Stimulated activated CD4-positive, alpha-beta T cell treated with anti-CD3 and anti-CD28 coated beads, Interleukin-2, amount 100 ng/mL, for 4 hours (primary cell): ENCODE results near the gene RXYLT1.
"Not testable (repeated sequence)": the region's sequence is repeated elsewhere in the genome, so short reads cannot be mapped to it uniquely, and the experiment has no call there.

Experiments
- DNase-seq: peaks from one replicate; pipeline ENCODE4 v3.0.0-alpha.2; 2020; ENCODE audit warnings: low read depth

Gene RXYLT1

DNA sequence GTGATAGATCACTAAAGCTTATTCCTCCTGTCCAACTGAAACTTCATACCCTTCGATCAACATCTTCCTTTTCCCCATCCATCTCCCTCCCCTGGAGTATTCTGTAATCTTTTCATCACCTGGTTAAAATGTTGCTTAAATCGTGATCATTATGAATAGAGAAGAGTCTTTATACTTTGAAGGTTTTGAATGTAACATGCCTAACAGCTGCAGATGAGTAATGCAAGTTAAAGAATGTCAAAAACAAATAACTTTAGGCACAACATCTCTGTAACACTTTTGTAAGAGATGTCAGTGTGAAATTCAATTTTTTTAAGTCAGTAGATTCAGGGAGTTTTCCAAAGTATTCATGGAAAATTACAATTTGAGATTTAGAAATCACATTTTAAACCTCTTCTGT is 25.0 kb downstream of the RXYLT1 start:
- DNase-seq: no peak

- DNase-seq: no peak
Measured at GRCh38 chr12:63805704-63806672, 26.3 kb downstream of the RXYLT1 start.

DNA sequence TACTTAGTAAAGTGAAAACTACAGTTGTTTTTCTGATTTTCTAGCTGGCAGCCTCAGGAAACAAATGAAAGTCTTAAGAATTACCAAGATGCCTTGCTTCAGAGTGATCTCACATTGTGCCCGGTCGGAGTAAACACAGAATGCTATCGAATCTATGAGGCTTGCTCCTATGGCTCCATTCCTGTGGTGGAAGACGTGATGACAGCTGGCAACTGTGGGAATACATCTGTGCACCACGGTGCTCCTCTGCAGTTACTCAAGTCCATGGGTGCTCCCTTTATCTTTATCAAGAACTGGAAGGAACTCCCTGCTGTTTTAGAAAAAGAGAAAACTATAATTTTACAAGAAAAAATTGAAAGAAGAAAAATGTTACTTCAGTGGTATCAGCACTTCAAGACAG is 28.9 kb downstream of the RXYLT1 start:
- DNase-seq: no peak

- no peak for DNase-seq
Measured at GRCh38 chr12:63809566-63809965, 29.9 kb downstream of the RXYLT1 start.

DNA sequence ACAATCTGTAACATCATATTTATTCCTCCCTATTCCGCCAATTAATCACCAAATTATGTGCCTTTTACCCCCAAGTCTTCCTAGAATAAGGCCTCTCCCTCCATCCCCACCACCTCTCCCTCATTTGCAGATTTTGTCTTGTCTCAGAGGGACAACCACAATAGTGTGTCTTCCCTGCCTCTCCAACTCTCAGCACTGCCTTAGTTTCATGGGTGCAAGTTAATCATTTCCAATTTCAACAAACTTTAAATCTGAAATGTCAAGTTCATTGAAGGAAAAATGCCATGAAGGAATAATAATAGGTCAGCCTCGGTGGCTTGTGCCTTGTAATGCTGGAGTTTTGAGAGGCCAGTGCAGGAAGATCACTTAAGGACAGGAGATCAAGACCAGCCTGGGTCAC is 31.6 kb downstream of the RXYLT1 start:
- no peak for DNase-seq

GRCh38 chr12:63811755-63812154 is 32.0 kb downstream of the RXYLT1 start:
- no peak for DNase-seq

DNA sequence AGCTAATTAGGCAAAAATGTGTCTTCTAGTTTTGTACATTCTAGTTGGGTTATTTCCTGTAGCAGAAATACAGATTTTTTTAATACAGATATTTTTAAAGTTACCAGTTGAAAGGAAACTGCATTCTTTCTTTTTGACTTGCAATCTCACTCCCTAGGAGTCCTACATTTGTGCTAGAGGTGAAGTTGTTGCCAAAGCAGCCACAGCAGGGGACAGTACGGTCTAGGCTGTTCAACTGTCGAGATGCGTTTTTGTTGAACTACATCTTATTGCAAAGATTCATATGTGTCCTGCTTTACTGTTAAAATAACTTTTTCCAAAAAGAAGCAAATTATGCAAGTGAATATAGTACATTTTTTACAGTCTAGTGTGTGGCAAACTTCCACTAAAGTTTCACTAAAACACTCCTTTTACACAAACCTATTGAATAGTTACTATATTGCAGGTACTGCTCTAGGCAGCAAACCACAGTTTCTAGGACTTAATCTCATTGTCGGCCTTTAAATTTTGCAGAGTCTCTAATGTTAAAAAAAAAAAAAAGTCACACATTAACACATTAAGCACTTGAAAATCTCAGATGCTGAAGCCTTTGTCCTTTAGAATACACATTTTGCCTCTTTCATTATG is 34.5 kb downstream of the RXYLT1 start:
- DNase-seq: no peak

- no peak for DNase-seq
Measured at GRCh38 chr12:63815482-63815852, 35.8 kb downstream of the RXYLT1 start.

GRCh38 chr12:63816031-63816430 is 36.3 kb downstream of the RXYLT1 start:
- no peak for DNase-seq

DNA sequence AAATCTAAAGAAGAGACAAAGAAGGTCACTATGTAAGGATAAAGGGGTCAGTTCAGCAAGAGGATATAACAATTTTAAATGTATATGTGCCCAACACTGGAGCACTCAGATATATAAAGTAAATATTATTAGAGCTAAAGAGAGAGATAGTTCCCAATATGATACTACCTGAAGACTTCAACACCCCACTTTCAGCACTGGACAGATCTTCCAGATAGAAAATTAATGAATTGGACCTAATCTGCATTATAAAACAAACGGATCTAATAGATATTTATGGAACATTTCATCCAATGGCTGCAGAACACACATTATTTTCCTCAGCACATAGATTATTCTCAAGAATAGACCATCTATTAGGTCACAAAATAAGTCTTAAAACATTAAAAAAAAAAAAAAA is 40.7 kb downstream of the RXYLT1 start:
- DNase-seq: no peak

DNA sequence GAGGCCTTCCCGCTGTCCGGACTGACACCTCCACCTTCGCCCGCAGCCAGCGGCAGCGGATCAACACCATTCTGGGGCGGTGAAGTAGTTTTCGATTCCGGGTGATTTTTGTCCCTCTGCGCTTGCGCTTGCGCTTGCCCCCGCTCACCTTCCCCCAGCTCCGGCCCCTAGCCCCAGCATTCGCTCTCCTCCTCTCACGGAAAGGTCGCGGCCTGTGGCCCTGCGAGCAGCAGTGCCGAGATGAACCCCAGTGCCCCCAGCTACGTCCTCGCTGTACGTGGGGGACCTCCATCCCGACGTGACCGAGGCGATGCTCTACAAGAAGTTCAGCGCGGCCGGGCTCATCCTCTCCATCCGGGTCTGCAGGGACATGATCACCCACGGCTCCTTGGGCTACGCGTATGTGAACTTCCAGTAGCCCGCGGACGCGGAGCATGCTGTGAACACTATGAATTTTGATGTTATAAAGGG is 42.1 kb downstream of the RXYLT1 start:
- DNase-seq: no peak

- no peak for DNase-seq
Measured at GRCh38 chr12:63822352-63822751, 42.6 kb downstream of the RXYLT1 start.

GRCh38 chr12:63823040-63823439 is 43.3 kb downstream of the RXYLT1 start:
- no peak for DNase-seq

DNA sequence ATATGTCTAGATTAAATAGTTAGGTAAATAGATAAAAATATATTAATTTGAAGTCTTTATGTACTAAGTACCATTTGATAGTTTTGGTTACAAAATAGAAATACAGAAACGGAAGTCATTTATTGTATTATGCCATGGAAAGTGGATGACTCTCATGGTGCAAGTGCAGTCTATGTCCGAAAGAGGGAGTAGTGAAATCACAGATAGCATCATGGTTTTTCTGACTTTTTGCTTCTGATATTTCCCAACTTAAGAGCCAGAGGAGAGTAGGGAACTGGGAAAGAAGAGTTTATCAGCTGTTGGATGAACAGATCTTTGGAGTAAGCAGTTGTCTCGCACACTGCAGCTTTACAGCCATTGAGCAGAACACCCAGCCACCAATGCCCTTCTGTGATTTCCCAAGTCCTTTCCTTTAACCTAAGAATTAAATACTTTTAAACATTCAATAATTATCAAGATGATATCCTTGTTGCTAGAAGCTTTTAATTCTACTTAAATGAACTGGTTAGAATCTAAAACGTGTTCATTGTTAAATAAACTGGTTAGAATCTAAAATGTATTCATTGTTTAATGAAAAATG is 46.4 kb downstream of the RXYLT1 start:
- no peak for DNase-seq

- DNase-seq: no peak
Measured at GRCh38 chr12:63828867-63829266, 49.2 kb downstream of the RXYLT1 start.

- no peak for DNase-seq
Measured at GRCh38 chr12:63836046-63836445, 56.3 kb downstream of the RXYLT1 start.

DNA sequence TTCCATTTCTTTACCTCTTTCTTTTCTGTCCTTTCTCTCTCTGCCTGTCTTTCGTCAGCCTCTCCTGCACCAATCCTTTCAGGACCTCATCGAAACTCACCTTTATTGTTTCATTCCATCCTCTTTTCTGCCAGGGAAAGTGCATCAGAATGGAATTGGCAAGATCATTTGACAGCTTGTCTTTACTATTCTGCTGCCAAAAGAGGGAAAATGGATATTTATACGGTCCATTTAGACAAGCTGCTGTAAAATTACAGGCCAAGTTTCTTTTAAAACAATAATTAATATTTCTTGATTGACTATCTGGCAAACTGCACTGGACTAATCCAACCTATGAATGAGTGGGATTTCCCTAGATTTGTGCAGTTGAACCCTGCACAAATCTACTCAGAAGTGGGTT is 57.2 kb downstream of the RXYLT1 start:
- no peak for DNase-seq

DNA sequence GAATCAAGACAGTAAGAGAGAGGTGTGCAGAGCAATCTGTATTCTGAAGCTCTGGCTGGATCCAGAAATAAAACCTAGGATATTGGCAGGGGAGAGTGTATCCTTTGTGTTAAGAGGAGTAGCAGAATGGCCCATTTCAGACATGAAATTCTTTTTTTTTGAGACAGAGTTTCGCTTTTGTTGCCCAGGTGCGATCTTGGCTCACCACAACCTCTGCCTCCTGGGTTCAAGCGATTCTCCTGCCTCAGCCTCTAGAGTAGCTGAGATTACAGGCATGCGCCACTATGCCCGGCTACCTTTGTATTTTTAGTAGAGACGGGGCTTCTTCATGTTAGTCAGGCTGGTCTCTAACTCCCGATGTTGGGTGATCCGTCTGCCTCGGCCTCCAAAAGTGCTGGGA is 58.7 kb downstream of the RXYLT1 start:
- DNase-seq: no peak

- no peak for DNase-seq
Measured at GRCh38 chr12:63841011-63841410, 61.3 kb downstream of the RXYLT1 start.

DNA sequence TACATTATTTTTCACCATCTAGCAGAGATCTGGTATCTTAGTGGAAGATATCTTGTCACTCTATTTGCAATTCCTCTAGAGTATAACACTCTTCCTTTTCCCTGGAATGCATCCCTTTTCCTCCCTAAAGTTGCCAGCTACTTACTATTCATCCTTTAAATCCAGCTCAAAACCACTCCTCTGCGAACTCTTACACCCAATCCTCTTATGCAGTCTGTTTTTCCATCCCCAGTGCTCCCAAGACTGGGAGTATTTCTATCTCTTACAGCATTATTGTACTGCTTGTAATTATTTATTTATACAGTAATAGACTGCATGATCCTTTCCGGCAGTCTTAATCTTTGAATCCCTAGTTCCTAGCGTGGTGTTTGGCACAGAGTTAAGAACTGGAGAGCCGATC is 61.9 kb downstream of the RXYLT1 start:
- no peak for DNase-seq

GRCh38 chr12:63842750-63843149 is 63.0 kb downstream of the RXYLT1 start:
- DNase-seq: not testable (repeated sequence)

DNA sequence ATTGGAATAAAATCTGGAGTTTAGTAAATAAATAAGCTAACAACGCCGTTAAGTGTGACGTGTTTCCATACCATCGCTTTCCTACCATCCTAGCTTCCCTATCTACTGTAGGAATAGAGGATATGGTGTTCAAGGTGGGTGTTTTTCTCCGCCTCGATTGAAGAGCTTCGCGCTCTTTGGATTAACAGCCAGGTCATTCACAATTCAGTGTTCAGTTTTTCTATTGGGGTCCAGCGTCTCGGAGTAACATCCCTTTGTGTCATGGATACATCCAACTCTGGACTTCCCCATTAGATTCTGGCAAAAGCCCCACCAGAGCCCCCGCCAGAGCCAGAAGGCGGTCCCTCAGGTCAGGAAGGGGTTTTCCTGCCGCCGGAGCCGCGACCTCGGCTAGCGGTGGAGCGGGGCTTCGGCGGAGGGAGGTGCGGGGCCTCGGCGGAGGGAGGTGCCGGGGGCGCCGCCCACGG is 63.6 kb downstream of the RXYLT1 start:
- peak; percentile 19 for DNase-seq
